ENCODE data around the gene MTHFD2L. TPM values are rescaled to one million over a fixed set of nuclear protein-coding genes. Genes with fewer than 3 reads are reported as not detected.

MTHFD2L gene
- total RNA-seq, 4 donors from 2014 or later, result 11.8 to 17.1 (median 14.9) TPM

DNA sequence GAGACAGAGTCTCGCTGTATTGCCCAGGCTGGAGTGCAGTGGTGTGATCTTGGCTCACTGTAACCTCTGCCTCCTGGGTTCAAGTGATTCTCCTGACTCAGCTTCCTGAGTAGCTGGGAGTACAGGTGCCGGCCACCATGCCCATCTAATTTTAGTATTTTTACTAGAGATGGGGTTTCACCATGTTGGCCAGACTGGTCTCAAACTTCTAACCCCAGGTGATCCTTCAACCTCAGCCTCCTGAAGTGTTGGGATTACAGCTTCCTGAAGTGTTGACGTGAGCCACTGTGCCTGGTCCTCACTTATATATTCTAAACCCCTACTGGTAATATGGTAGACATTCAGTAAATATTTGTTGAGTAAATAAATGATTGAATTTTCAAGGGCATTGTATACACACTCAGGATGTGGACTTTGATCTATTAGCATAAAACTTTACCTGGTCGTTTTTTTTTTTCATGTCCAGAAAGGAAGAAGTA is 33.0 kb downstream of the MTHFD2L start:
- Histone ChIP-seq H3K4me3 (no peak overlapping the region), H3K4me1 (no peaks in the 10 kb centered on the region), H3K27ac (no peak overlapping the region), H3K9me3 (no peaks in the 10 kb centered on the region), H3K36me3 (no peaks in the 10 kb centered on the region), H3K27me3 (no peaks in the 10 kb centered on the region)
- DNase-seq, result no peak
- TF ChIP-seq POLR2A (IDR thresholded peaks at IDR 0.05) (no peak), CTCF (IDR thresholded peaks at IDR 0.05) (no peak)

GRCh38 chr4:74197080-74197479 is 39.2 kb downstream of the MTHFD2L start:
- no peaks in the 10 kb centered on the region for H3K9me3 ChIP-seq
- no peaks in the 10 kb centered on the region for H3K27me3 ChIP-seq
- no peak overlapping the region for H3K27ac ChIP-seq
- no peak for DNase-seq
- no peaks in the 10 kb centered on the region for H3K4me1 ChIP-seq
- TF ChIP-seq CTCF (IDR thresholded peaks at IDR 0.05) (no peak), POLR2A (IDR thresholded peaks at IDR 0.05) (no peak)
- H3K36me3 ChIP-seq, result no peaks in the 10 kb centered on the region
- H3K4me3 ChIP-seq, result no peak overlapping the region

DNA sequence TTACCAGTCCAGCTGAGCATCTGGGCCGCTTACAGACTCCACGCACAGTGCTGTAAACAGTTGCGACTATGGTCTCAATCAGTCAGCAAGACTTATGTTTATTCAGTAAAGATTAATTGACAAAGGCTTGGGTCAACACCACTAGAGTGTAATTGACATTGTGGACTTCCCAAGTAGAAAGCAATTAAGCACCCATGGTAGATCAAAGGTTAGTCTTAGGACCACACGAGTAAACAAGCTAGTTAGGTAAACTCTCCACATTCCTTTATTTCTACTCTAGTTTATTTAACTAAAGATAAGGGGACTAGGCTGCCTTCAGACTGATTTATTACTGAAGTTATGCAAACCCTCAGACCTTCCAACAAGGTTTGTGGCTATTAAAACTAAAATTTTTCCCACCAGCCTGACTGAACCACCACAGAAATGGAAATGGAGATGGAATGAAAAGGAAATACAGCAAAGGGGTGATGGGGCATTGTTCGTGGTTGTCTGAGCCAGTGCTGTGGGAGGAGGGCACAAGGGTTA is 44.2 kb downstream of the MTHFD2L start:
- no peaks in the 10 kb centered on the region for H3K4me1 ChIP-seq
- no peak for DNase-seq
- no peak for TF ChIP-seq CTCF (IDR thresholded peaks at IDR 0.05)
- no peak for TF ChIP-seq POLR2A (IDR thresholded peaks at IDR 0.05)
- no peak overlapping the region for H3K27ac ChIP-seq
- no peaks in the 10 kb centered on the region for H3K36me3 ChIP-seq
- no peak overlapping the region for H3K4me3 ChIP-seq
- no peaks in the 10 kb centered on the region for H3K27me3 ChIP-seq
- H3K9me3 ChIP-seq, result no peaks in the 10 kb centered on the region

DNA sequence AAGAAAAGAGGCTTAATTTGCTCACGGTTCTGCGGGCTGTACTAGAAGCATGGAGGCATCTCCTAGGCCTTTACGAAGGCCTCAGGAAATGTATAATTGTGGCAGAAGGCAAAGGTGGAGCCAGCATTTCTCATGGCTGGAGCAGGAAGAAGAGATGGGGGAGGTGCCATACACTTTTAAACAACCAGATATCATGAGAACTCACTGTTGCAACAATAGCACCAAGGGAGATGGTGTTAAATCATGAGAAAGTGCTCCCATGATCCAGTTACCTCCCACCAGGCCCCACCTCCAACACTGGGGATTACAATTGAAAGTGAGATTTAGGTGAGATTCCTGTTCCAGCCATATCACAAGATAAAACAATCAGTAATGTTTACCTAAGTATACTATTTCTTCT is 45.5 kb downstream of the MTHFD2L start:
- Histone ChIP-seq H3K27ac (no peak overlapping the region), H3K4me3 (no peak overlapping the region), H3K27me3 (no peaks in the 10 kb centered on the region), H3K36me3 (no peaks in the 10 kb centered on the region), H3K4me1 (no peaks in the 10 kb centered on the region), H3K9me3 (no peaks in the 10 kb centered on the region)
- no peak for DNase-seq
- TF ChIP-seq POLR2A (IDR thresholded peaks at IDR 0.05) (no peak), CTCF (IDR thresholded peaks at IDR 0.05) (no peak)

DNA sequence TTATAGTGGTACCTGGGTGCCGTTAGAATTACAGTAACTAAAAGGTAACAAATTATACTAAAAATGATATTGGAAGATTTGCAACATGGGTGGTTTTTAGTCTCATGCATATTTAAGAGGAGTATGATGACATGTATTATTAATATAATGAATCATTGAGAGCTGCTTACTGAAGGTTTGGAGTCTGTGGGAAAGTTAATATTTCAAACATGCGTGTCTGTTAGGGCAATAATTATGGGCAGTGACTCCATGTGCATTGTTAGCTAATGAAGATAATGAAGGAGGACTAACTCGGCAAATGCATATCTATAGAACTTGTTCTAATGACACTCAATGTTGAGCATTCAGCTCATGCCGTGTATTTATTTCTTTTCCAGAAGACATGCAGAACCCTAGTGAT is 47.1 kb downstream of the MTHFD2L start:
- DNase-seq, result no peak
- Histone ChIP-seq H3K27ac (no peak overlapping the region), H3K9me3 (no peaks in the 10 kb centered on the region), H3K4me1 (no peaks in the 10 kb centered on the region), H3K27me3 (no peaks in the 10 kb centered on the region), H3K4me3 (no peak overlapping the region), H3K36me3 (no peaks in the 10 kb centered on the region)
- no peak for TF ChIP-seq POLR2A (IDR thresholded peaks at IDR 0.05)
- no peak for TF ChIP-seq CTCF (IDR thresholded peaks at IDR 0.05)

- no peaks in the 10 kb centered on the region for H3K4me1 ChIP-seq
- H3K36me3 ChIP-seq, result no peaks in the 10 kb centered on the region
- H3K27me3 ChIP-seq, result no peaks in the 10 kb centered on the region
- no peak overlapping the region for H3K4me3 ChIP-seq
- no peaks in the 10 kb centered on the region for H3K9me3 ChIP-seq
- H3K27ac ChIP-seq, result no peak overlapping the region
- no peak for TF ChIP-seq POLR2A (IDR thresholded peaks at IDR 0.05)
- TF ChIP-seq CTCF (IDR thresholded peaks at IDR 0.05), result no peak
- no peak for DNase-seq
These were observed 47.6 kb downstream of the MTHFD2L start for GRCh38 chr4:74205559-74205958.
